NCI-H146 (cell line): ENCODE data around the gene ANTKMT.

Source experiments
- DNase-seq: peaks from one replicate; lab custom pipeline; 2025; lab: John Stamatoyannopoulos, UW

Gene ANTKMT

DNA sequence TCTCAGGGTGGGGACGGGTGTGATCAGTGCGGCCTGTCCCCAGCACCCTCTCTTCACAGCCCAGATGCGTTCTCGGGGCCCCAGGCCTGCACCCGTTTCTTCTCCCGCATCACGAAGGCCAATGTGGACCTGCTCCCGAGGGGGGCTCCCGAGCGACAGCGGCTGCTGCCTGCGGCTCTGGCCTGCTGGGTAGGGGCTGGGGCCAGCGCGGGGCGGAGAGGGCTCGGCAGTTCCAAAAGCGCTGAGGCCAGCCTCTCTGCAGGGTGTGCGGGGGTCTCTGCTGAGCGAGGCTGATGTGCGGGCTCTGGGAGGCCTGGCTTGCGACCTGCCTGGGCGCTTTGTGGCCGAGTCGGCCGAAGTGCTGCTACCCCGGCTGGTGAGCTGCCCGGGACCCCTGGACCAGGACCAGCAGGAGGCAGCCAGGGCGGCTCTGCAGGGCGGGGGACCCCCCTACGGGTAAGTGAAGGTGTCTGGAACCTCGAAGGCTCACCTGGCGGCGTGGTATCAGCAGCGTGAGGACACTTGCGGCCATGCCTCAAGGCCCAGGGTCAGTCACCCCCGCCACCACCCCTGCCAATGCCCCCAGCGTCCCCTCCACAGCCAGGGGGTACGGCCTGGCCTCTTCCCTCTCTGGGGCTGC, 44.0 kb downstream of the ANTKMT start:
- DNase-seq: no peak

DNA sequence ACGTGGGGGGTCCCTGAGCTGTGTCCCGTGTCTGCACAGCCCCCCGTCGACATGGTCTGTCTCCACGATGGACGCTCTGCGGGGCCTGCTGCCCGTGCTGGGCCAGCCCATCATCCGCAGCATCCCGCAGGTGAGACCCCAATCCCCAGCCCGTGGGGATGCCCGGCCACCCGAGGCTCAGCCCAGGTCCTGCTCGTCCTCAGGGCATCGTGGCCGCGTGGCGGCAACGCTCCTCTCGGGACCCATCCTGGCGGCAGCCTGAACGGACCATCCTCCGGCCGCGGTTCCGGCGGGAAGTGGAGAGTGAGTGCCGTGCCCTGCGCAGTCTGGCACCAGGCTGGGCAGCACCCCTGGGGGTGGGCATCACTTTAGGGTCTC, 44.5 kb downstream of the ANTKMT start:
- no peak for DNase-seq

DNA sequence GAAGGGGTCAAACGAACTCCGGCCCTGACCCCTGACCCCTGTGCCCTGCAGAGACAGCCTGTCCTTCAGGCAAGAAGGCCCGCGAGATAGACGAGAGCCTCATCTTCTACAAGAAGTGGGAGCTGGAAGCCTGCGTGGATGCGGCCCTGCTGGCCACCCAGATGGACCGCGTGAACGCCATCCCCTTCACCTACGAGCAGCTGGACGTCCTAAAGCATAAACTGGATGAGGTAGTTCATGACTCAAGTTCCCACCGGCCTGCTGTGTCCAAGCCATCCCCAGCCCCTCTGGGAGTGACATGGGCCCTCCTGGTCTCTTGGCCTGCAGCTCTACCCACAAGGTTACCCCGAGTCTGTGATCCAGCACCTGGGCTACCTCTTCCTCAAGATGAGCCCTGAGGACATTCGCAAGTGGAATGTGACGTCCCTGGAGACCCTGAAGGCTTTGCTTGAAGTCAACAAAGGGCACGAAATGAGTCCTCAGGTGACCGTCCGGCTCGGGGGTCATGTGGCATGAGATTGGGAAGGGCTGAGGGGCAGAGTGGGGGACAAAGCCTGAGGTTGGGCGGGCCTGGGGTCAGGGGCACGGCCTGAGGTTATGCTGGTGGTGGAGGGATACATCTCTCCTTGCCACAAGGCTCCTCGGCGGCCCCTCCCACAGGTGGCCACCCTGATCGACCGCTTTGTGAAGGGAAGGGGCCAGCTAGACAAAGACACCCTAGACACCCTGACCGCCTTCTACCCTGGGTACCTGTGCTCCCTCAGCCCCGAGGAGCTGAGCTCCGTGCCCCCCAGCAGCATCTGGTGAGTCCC, 45.3 kb downstream of the ANTKMT start:
- DNase-seq: no peak

DNA sequence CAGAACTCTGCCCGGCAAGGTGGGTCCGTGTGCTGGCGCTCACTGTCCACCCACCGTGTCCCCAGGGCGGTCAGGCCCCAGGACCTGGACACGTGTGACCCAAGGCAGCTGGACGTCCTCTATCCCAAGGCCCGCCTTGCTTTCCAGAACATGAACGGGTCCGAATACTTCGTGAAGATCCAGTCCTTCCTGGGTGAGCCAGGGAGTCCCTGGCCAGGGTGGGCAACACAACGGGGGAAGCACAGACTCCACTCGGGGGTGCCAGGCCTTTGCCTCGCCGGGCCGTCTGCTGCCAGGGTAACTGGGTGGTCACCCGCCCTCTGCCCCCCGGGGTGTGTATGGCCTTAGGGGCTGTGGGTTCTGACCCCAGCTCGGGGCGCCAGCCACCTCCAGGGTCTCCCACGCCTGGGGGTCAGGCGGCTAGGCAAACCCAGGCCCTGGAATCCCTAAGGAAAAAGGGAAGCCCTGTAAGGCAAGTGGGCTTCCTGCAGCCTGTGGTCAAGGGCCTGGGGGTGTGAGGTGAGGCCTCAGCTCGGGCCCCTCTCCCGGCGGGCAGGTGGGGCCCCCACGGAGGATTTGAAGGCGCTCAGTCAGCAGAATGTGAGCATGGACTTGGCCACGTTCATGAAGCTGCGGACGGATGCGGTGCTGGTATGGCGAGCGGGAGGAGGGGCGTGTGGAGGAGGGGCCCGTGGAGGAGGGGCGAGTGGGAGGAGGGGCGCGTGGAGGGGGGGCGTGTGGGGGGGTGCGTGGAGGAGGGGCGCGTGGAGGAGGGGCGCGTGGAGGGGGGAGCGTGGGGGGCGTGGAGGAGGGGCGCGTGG, 46.1 kb downstream of the ANTKMT start:
- DNase-seq: no peak

DNA sequence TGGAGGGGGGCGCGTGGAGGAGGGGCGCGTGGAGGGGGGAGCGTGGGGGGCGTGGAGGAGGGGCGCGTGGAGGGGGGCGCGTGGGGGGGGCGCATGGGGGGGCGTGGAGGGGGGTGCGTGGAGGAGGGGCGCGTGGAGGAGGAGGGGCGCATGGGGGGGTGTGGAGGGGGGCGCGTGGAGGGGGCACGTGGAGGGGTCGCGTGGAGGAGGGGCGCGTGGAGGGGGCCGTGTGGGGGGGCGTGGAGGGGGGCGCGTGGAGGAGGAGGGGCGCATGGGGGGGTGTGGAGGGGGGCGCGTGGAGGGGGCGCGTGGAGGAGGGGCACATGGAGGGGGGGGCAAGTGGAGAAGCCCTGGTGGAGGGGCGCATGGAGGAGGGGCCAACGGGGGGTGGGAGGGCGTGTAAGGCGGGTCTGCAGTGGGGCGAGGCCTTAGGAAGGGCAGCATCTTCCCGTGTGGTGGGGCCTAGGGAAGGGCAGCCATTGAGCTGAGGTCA, 46.8 kb downstream of the ANTKMT start:
- no peak for DNase-seq

DNA sequence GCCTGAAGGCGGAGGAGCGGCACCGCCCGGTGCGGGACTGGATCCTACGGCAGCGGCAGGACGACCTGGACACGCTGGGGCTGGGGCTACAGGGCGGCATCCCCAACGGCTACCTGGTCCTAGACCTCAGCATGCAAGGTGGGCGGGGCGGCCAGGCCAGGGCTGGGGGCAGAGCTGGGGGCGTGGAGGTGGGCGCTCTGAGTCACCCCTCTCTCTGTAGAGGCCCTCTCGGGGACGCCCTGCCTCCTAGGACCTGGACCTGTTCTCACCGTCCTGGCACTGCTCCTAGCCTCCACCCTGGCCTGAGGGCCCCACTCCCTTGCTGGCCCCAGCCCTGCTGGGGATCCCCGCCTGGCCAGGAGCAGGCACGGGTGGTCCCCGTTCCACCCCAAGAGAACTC, 47.5 kb downstream of the ANTKMT start:
- no peak for DNase-seq

DNA sequence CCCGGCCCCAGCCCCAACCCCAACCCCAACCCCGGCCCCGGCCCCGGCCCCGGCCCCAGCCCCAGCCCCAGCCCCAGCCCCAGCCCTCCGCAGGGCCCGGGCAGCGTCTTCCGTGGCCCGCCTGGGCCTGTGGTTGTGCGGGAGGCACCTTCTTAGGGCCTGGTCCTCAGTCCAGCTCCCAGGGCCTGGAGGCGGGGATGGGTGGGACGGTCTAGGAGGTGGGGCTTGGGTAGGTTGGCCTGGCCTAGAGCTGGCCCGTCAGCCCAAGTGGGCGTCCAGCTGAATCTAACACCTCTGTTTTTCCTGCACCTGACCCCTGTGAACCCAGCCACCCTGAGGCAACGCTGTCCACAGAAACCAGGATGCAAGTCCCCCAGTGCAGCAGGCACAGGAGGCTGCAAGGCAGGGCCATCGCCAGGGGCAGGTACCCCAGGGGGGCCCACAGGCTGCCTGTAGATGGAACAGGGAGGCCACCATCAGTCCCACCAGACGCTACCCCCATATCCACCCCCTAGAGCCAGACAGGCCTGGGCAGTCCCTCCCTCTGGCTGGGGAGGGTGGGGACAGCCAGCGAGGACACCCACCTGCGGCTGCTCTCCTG, 48.3 kb downstream of the ANTKMT start:
- DNase-seq: no peak

DNA sequence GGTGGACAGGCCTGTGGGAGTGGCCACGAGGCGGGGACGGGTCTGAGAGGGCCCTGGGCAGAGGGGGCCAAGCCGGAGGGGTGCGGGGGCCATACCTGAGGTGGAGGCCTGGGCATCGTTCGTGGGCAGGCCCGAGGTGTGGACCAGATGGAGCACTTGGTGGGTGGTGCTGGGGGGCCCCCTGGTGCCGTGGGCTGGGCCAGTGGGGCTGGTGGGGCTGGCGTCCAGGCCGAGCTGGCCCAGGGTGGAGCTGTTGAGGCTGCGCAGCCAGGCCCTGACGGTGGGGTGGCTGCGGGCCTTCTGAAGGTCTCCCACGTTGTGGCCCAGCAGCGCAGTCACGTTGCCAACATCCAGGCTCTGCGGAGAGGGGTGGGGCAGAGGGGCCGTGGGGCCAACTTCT, 49.0 kb downstream of the ANTKMT start:
- DNase-seq: no peak

DNA sequence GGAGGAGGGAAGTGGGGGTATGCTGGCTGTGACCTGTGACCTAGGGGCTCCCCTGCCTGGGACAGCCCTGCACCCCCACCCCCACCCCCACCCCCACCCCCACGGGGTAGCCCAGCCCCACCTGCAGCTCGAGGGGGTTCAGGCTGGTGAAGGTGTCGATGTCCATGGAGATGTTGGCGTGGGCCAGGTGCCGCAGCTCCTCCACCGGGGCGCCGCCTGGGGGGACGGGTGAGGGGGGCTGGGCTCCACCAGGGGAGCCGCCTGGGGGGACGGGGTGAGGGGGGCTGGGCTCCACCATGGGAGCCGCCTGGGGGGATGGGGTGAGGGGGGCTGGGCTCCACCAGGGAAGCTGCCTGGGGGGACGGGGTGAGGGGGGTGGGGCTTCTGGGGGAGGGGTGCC, 49.5 kb downstream of the ANTKMT start:
- DNase-seq: no peak
